HCT116 (cell line): ENCODE measurements around the gene TMC4. TPM values are rescaled to one million over a fixed set of nuclear protein-coding genes. Genes with fewer than 3 reads are reported as not detected.

Experiments used
- ATAC-seq: fragments of 200-7000 bp; cut with Tn5 transposase; 2 replicates; pipeline ENCODE4 v1.9.1; 2020; ENCODE audit warnings: mild to moderate bottlenecking, moderate library complexity
- BruUV-seq: library from RNA; stranded (reverse); fragments of 400-500 nt; replicated peaks from 2 replicates; lab custom pipeline; 2021; lab: Mats Ljungman, UMichigan
- CTCF ChIA-PET: fragments of 300-600 bp; sonication (Branson Sonifier 250); formaldehyde crosslinking; loops from one replicate; lab custom pipeline; 2021; ENCODE audit warnings: antibody characterized with exemption; lab: Charles Lee
- POLR2A ChIA-PET: fragments of 300-600, 350-600 bp; sonication (Branson Sonifier 250); formaldehyde crosslinking; loops from one replicate; lab custom pipeline; 2021; ENCODE audit warnings: antibody characterized with exemption; lab: Charles Lee
- RAD21 ChIA-PET, 2 experiments: fragments of 300-600 bp; sonication (Branson Sonifier 250); formaldehyde crosslinking; loops; one replicate each; lab custom pipeline; 2023; ENCODE audit warnings: low total read pairs in 2 of 2; ENCODE audit not compliant: uncharacterized antibody in 2 of 2, unreplicated experiment in 2 of 2, low non-redundant PET in 1 of 2; lab: Charles Lee
- DNase-seq: peaks from one replicate; pipeline ENCODE4 v3.0.0-alpha.2; 2010; ENCODE audit warnings: low read depth, low spot score
- H2AFZ ChIP-seq: fragments of 200-600 bp; shearing (Covaris generic), sonication (generic); 2 replicates; pipeline ENCODE4 v1.6.1; 2017; ENCODE audit warnings: low read depth, mixed run types, mixed read lengths, antibody characterized with exemption, low read length; ENCODE audit not compliant: poor library complexity, severe bottlenecking
- H3K27ac ChIP-seq: 2 replicates; pipeline ENCODE4 v1.5.1; 2012; ENCODE audit warnings: low read depth, low read length
- H3K27me3 ChIP-seq: fragments of 200-600 bp; sonication (generic); 2 replicates; pipeline ENCODE4 v1.6.1; 2016; ENCODE audit warnings: mixed run types, low read length, mixed read lengths; ENCODE audit not compliant: insufficient read depth
- H3K36me3 ChIP-seq, 2 experiments: fragments of 200-500 bp in 1 of 2; fragments of 200-600 bp in 1 of 2; sonication (Bioruptor generic) in 1 of 2; sonication (generic) in 1 of 2; 2 replicates each; pipeline versions ENCODE4 v1.5.1 to v1.6.1; 2014 to 2016; ENCODE audit warnings: low read length in 2 of 2, inconsistent platforms in 1 of 2, mixed read lengths in 1 of 2, mixed run types in 1 of 2; ENCODE audit not compliant: insufficient read depth in 2 of 2, control insufficient read depth in 1 of 2
- H3K4me1 ChIP-seq, 2 experiments: fragments of 200-600 bp in 1 of 2; sonication (generic) in 1 of 2; 2 replicates each; pipeline versions ENCODE4 v1.5.1 to v1.6.1; 2012 to 2017; ENCODE audit warnings: low read length in 2 of 2, inconsistent platforms in 1 of 2, mild to moderate bottlenecking in 1 of 2, mixed read lengths in 1 of 2, mixed run types in 1 of 2, moderate library complexity in 1 of 2; ENCODE audit not compliant: insufficient read depth in 2 of 2, control insufficient read depth in 1 of 2
- H3K4me2 ChIP-seq: fragments of 200-600 bp; sonication (generic); 2 replicates; pipeline ENCODE4 v1.6.1; 2017; ENCODE audit warnings: mixed run types, low read length, mixed read lengths
- H3K4me3 ChIP-seq, 2 experiments: fragments of 200-600 bp in 1 of 2; sonication (generic) in 1 of 2; replicated peaks in 1 of 2; 2 replicates each; pipeline ENCODE4 v1.5.1; 2011 to 2016; ENCODE audit warnings: low read length in 2 of 2, control low read depth in 1 of 2, low read depth in 1 of 2, mild to moderate bottlenecking in 1 of 2, mixed read lengths in 1 of 2, mixed run types in 1 of 2
- H3K79me2 ChIP-seq: fragments of 200-600 bp; sonication (generic); 2 replicates; pipeline ENCODE4 v1.6.1; 2017; ENCODE audit warnings: mild to moderate bottlenecking, mixed run types, low read length, moderate library complexity, mixed read lengths; ENCODE audit not compliant: insufficient read depth
- H3K9ac ChIP-seq: fragments of 200-600 bp; sonication (generic); 2 replicates; pipeline ENCODE4 v1.6.1; 2016; ENCODE audit warnings: low read length, mixed read lengths
- H3K9me2 ChIP-seq: fragments of 200-600 bp; sonication (generic), shearing (Covaris generic); 2 replicates; pipeline ENCODE4 v1.6.1; 2017; ENCODE audit warnings: mixed run types, mild to moderate bottlenecking, moderate library complexity; ENCODE audit not compliant: insufficient read depth
- H3K9me3 ChIP-seq, 2 experiments: fragments of 200-500 bp in 1 of 2; fragments of 200-600 bp in 1 of 2; sonication (Bioruptor generic) in 1 of 2; sonication (generic) in 1 of 2; 2 replicates each; pipeline ENCODE4 v1.6.1; 2014 to 2017; ENCODE audit warnings: low read length in 2 of 2, mixed read lengths in 2 of 2, inconsistent platforms in 1 of 2, low read depth in 1 of 2, mild to moderate bottlenecking in 1 of 2, mixed run types in 1 of 2, moderate library complexity in 1 of 2; ENCODE audit not compliant: control insufficient read depth in 1 of 2, insufficient read depth in 1 of 2
- H4K20me1 ChIP-seq: fragments of 200-600 bp; sonication (generic), shearing (Covaris generic); 2 replicates; pipeline ENCODE4 v1.6.1; 2017; ENCODE audit warnings: mixed run types, mild to moderate bottlenecking, moderate library complexity; ENCODE audit not compliant: insufficient read depth
- CEBPB ChIP-seq: IDR thresholded peaks from 2 replicates; pipeline ENCODE4 v1.6.1; 2012; ENCODE audit warnings: low read depth
- ELF1 ChIP-seq: IDR thresholded peaks from 2 replicates; pipeline ENCODE4 v1.6.1; 2012; ENCODE audit warnings: low read depth, borderline replicate concordance
- EZH2 ChIP-seq: fragments of 200-600 bp; sonication (generic); IDR thresholded peaks from 2 replicates; pipeline ENCODE4 v1.6.1; 2017; ENCODE audit warnings: antibody characterized with exemption, mixed run types
- FOSL1 ChIP-seq: IDR thresholded peaks from 2 replicates; pipeline ENCODE4 v1.6.1; 2012; ENCODE audit warnings: low read depth
- JUND ChIP-seq: IDR thresholded peaks from 2 replicates; pipeline ENCODE4 v1.6.1; 2012
- POLR2A ChIP-seq: IDR thresholded peaks from 2 replicates; pipeline ENCODE4 v1.7.0; 2011; ENCODE audit warnings: borderline replicate concordance; ENCODE audit not compliant: insufficient read depth, insufficient read length; ENCODE audit errors: extremely low read depth
- POLR2AphosphoS5 ChIP-seq: IDR thresholded peaks from 2 replicates; pipeline ENCODE4 v1.6.1; 2011; ENCODE audit warnings: mild to moderate bottlenecking, low read depth, low read length, moderate library complexity
- RAD21 ChIP-seq: IDR thresholded peaks from 2 replicates; pipeline ENCODE4 v1.6.1; 2012; ENCODE audit warnings: low read depth, mild to moderate bottlenecking
- SIN3A ChIP-seq: IDR thresholded peaks from 2 replicates; pipeline ENCODE4 v1.6.1; 2012; ENCODE audit warnings: low read depth
- SP1 ChIP-seq: IDR thresholded peaks from 2 replicates; pipeline ENCODE4 v1.6.1; 2012; ENCODE audit warnings: low read depth
- SRF ChIP-seq: IDR thresholded peaks from 2 replicates; pipeline ENCODE4 v1.6.1; 2012; ENCODE audit warnings: low read depth
- ZFX ChIP-seq: fragments of 450-650 bp; IDR thresholded peaks from 2 replicates; pipeline ENCODE4 v1.6.1; 2017
- ZNF274 ChIP-seq: fragments of 200-500 bp; sonication (Bioruptor generic); IDR thresholded peaks from 2 replicates; pipeline ENCODE4 v1.6.1; 2014; ENCODE audit warnings: mild to moderate bottlenecking, low read depth, low read length, inconsistent platforms
- intact Hi-C: fragments of 100-400 bp; cut with micrococcal nuclease; formaldehyde crosslinking; loops from 2 replicates; pipeline ENCODE4 v1.10.0; 2022
- total RNA-seq: library from RNA; stranded (reverse); gene quantifications from one replicate; pipeline ENCODE4 v1.2.1, GENCODE V29; 2021; ENCODE audit not compliant: unreplicated experiment
- TF ChIP-seq, protein P1 (sequence below): IDR thresholded peaks from 2 replicates; pipeline ENCODE4 v1.6.1; 2012
- TF ChIP-seq, protein P2 (sequence below): IDR thresholded peaks from 2 replicates; pipeline ENCODE4 v1.6.1; 2012; ENCODE audit warnings: low read depth
- TF ChIP-seq, protein P3 (sequence below): IDR thresholded peaks from 2 replicates; pipeline ENCODE4 v1.6.1; 2012

TMC4 gene
- total RNA-seq, 1 experiment from 2014 or later: 60.3 TPM

DNA sequence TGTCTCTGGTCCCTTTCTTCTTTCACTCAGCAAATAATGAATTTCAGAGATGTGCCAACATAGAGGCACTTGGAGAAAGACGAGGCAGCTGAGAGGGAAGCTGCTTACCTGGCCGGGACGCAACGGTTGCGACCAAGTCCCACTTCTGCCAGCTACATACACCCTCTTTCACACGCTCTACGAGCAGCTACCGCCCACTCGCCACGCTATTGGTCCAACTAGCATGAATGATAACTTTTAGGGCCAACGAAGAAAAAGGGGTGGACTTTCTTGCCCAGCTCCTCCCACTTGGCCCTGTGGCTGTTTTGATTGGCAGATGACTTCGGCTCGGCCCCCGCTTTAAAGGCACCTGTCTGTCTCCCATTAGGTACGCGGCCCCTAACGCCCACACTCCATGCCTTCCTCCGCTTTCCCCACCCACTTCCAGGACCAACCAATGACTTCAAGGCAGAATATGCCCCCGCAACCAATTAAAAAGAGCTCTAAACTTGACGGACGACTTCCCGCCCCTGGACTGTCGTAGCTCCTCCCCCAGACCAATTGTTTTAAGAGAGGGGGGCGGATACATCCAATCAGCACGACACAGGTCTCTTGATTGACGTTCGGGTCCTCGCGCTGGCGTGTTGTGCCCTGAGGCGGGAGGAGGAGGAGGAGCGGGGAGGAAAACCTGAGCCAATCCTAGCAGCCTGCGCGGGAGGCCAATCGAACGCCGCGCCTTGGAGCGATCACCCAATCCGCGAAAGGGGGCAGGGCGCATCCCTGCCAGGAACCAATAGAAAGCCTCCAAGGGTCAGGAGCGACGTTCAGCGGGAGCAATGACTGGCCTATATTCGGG is 35.9 kb downstream of the TMC4 start (continued):
- TF ChIP-seq POLR2A (peak; percentile 87), ZFX (no peak), ZNF274 (no peak), SRF (no peak), FOSL1 (no peak), SIN3A (peak; percentile 65)

GRCh38 chr19:54136086-54136863 is 36.7 kb downstream of the TMC4 start:
- Histone ChIP-seq H3K9me3 (no peaks in the 10 kb centered on the region), H3K9me2 (no peaks in the 10 kb centered on the region), H4K20me1 (no peaks in the 10 kb centered on the region), H3K9ac (peak overlapping the region; percentile 74), H3K4me3 (peak overlapping the region; percentile 74 to 77), H3K36me3 (peaks cover 5 to 9% of the 10 kb centered on the region in 2 experiments; a peak in 2 of 4 replicates), H3K27ac (peak overlapping the region; percentile 25), H3K27me3 (no peaks in the 10 kb centered on the region), H3K4me1 (peaks cover 15 to 31% of the 10 kb centered on the region in 2 experiments), H3K79me2 (peaks cover 36% of the 10 kb centered on the region), H2AFZ (peak overlapping the region; percentile 18), H3K4me2 (peak overlapping the region; percentile 98)
- RAD21 ChIA-PET: no interaction called here
- CTCF ChIA-PET: interaction anchor here (0.9 to 1.4 kb wide), 9 partner anchors 32 to 343 kb away, joined by 3 to 11 read pairs (median 5); no protein-coding TSS in a partner anchor
- ATAC-seq (no peak), DNase-seq (no peak)
- BruUV-seq: TSS peak; percentile 93
- POLR2A ChIA-PET: interaction anchor here (1.0 to 2.0 kb wide), 10 partner anchors 12 to 326 kb away, joined by 3 to 26 read pairs (median 7); partner anchors contain the start of genes LENG1, MBOAT7, PRPF31 and RPS9
- TF ChIP-seq EZH2 (no peak), ZNF274 (no peak), SIN3A (no peak; the same call in 1 of the 2 replicates), POLR2AphosphoS5 (no peak), ELF1 (no peak), SRF (no peak), JUND (no peak), ZFX (no peak), FOSL1 (no peak), RAD21 (no peak), CEBPB (no peak), SP1 (no peak), POLR2A (no peak)
- TF ChIP-seq, protein P1, sequence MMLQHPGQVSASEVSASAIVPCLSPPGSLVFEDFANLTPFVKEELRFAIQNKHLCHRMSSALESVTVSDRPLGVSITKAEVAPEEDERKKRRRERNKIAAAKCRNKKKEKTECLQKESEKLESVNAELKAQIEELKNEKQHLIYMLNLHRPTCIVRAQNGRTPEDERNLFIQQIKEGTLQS: no peak
- TF ChIP-seq, protein P2, sequence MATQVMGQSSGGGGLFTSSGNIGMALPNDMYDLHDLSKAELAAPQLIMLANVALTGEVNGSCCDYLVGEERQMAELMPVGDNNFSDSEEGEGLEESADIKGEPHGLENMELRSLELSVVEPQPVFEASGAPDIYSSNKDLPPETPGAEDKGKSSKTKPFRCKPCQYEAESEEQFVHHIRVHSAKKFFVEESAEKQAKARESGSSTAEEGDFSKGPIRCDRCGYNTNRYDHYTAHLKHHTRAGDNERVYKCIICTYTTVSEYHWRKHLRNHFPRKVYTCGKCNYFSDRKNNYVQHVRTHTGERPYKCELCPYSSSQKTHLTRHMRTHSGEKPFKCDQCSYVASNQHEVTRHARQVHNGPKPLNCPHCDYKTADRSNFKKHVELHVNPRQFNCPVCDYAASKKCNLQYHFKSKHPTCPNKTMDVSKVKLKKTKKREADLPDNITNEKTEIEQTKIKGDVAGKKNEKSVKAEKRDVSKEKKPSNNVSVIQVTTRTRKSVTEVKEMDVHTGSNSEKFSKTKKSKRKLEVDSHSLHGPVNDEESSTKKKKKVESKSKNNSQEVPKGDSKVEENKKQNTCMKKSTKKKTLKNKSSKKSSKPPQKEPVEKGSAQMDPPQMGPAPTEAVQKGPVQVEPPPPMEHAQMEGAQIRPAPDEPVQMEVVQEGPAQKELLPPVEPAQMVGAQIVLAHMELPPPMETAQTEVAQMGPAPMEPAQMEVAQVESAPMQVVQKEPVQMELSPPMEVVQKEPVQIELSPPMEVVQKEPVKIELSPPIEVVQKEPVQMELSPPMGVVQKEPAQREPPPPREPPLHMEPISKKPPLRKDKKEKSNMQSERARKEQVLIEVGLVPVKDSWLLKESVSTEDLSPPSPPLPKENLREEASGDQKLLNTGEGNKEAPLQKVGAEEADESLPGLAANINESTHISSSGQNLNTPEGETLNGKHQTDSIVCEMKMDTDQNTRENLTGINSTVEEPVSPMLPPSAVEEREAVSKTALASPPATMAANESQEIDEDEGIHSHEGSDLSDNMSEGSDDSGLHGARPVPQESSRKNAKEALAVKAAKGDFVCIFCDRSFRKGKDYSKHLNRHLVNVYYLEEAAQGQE: no peak
- TF ChIP-seq, protein P3, sequence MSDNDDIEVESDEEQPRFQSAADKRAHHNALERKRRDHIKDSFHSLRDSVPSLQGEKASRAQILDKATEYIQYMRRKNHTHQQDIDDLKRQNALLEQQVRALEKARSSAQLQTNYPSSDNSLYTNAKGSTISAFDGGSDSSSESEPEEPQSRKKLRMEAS: no peak
- intact Hi-C loops: no loop called here
